GM10248 (cell line): ENCODE measurements around the gene NTN1.

Experiments used
- CTCF ChIA-PET: fragments of 300-600 bp; sonication (Branson Sonifier 250); formaldehyde crosslinking; extraction: SDS; loops from one replicate; lab custom pipeline; 2021; ENCODE audit warnings: antibody characterized with exemption; lab: Yijun Ruan, JAX
- POLR2A ChIA-PET: fragments of 350-650 bp; sonication (Branson Sonifier 250); formaldehyde crosslinking; extraction: SDS; loops from one replicate; lab custom pipeline; 2020; ENCODE audit warnings: antibody characterized with exemption; lab: Yijun Ruan, JAX
- DNase-seq: peaks from one replicate; pipeline ENCODE4 v3.0.0; 2012; ENCODE audit errors: extremely low spot score
- TF ChIP-seq, protein P1 (sequence below): IDR thresholded peaks from 2 replicates; pipeline ENCODE4 v1.5.1; 2012; ENCODE audit warnings: mild to moderate bottlenecking, low read depth; ENCODE audit errors: extremely low read depth, missing control alignments, control extremely low read depth

Gene NTN1

DNA sequence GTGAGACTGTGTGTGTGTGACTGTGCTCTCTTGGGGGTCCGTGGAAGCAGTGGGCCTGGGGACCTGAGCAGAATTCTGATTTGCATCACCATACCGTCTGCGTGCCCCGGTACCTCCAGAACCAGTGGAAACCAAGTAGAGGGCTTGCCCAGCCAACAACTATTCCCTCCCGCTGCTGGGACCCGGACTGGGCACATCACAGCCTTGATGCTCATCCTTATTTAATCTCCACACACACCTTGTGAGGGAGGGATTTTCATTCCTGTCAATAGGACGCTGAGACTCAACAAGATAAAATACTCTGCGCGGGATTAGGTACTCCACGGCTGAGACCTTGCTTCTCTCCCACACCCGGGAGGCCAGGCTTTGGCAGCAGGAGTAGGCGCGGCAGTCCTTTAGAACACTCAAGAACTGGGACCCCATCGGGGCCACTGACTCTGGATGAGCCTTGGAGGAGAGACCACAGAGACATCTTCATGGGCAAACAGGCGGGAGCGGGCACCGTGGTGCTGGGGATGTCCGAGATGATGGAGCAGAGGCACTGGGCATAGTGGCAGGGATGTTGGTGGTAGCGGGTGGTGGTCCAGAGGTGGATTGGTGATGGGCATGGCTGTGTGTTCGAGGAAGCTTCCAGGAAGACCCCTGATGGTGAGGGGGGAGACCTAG is 208.0 kb downstream of the NTN1 start:
- no peak for DNase-seq
- CTCF ChIA-PET = interaction anchor here (1.1 kb wide), 1 partner anchor 23 kb away, joined by 3 read pairs; no protein-coding TSS in a partner anchor
- POLR2A ChIA-PET = no interaction called here
- TF ChIP-seq, protein P1, sequence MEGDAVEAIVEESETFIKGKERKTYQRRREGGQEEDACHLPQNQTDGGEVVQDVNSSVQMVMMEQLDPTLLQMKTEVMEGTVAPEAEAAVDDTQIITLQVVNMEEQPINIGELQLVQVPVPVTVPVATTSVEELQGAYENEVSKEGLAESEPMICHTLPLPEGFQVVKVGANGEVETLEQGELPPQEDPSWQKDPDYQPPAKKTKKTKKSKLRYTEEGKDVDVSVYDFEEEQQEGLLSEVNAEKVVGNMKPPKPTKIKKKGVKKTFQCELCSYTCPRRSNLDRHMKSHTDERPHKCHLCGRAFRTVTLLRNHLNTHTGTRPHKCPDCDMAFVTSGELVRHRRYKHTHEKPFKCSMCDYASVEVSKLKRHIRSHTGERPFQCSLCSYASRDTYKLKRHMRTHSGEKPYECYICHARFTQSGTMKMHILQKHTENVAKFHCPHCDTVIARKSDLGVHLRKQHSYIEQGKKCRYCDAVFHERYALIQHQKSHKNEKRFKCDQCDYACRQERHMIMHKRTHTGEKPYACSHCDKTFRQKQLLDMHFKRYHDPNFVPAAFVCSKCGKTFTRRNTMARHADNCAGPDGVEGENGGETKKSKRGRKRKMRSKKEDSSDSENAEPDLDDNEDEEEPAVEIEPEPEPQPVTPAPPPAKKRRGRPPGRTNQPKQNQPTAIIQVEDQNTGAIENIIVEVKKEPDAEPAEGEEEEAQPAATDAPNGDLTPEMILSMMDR = no peak

DNA sequence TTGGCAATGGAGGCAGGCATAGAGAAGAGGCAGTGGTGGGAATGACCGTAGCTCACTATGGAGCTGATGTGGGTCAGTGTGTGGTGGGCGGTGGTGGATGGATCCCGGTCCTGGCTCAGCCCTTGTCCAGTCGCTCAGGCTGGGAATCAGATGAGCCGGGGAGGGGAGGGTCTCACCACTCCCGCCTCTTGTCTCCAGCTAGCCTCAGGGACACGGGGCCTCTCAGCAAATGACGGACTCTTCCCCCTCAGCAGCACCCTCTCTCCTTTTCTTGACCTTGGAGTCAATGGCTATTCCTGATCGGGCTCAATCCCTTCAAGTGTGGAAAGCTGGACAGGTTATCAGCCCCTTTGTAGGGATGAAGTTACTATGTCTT is 208.5 kb downstream of the NTN1 start:
- TF ChIP-seq, protein P1 = no peak
- POLR2A ChIA-PET = no interaction called here
- CTCF ChIA-PET = interaction anchor here (1.1 to 1.6 kb wide), 2 partner anchors 10 to 24 kb away, joined by 3 to 4 read pairs; no protein-coding TSS in a partner anchor
- DNase-seq = no peak

DNA sequence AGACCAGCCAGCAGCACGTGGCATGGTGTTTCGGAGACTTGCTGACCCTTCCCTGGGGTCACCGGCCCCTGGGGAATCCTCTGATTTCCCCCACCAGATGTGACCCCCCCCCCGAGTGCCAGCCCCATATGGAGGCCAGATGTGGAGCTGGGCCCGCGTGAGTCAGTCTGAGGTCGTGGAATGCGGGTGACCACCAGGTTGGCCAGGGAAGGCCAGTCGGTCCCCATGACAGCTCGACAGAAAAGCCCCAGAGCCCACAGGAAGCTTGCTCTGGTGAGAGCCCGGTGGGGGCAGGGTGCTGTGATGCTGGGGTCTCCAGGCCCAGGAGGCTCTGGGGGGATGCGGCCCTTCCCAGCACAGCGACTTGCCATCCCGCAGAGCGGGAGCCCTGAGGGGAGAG is 209.0 kb downstream of the NTN1 start:
- POLR2A ChIA-PET = no interaction called here
- CTCF ChIA-PET = interaction anchor here (1.1 to 1.6 kb wide), 2 partner anchors 10 to 24 kb away, joined by 3 to 4 read pairs; no protein-coding TSS in a partner anchor
- no peak for DNase-seq
- TF ChIP-seq, protein P1 = no peak

DNA sequence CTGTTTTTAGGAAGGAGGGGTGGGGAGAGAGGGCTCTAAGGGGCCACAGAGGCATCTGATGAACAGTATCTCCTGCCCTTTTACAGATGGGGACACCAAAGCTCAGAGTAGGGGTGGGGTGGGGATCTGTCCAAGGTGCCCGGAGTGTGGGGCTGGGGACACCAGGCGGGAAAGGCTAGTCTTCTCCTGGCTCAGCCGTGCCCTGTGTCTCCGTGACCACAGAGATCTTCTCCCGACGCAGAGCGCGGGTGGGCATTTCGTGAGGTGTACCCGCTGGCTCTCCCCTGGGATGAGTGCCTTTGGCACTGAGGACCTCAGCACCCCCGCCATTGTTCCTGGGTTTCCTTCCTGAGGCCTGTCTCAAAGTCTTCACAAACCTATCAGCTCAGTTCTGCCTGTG is 209.6 kb downstream of the NTN1 start:
- DNase-seq = no peak
- CTCF ChIA-PET = interaction anchor here (1.3 to 1.6 kb wide), 2 partner anchors 11 to 31 kb away, joined by 4 read pairs; no protein-coding TSS in a partner anchor
- POLR2A ChIA-PET = no interaction called here
- TF ChIP-seq, protein P1 = no peak

DNA sequence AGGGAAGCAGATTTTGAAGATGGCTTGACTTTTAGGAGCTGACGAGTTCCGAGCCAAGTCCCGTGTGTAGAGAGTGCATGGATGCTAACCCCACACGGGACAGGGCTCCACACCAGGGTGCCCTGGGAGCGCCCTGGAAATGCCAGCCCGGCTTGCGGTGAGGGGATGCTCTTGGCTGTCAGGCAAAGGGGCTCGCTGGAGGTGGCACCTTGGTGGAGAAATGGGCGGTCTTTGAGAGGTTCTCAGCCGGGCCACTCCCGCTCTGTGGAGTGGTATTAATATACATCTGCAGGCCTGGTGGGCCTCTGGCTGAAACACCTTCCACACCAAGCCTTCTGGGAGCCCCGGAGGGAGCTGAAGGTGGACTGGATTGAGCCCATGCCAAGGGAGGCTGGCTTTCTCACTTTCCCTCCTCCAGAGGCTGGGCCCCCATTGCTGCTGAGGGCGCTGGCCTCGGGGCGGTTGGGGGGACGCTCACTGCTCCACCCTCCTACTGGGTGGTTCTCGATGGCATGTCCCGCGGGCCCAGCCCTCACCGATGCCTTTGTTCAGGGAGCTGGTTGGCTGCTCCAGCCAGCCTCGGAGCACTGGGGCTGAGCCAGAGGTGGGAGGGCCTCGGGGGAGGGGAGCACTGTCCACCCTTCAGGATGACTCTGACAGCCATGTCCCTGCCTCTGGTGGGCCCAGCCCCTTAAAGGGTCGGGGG is 210.3 kb downstream of the NTN1 start:
- DNase-seq = no peak
- TF ChIP-seq, protein P1 = no peak
- ChIA-PET CTCF (interaction anchor here (1.3 kb wide), 1 partner anchor 32 kb away, joined by 4 read pairs; no protein-coding TSS in a partner anchor), POLR2A (no interaction called here)

DNA sequence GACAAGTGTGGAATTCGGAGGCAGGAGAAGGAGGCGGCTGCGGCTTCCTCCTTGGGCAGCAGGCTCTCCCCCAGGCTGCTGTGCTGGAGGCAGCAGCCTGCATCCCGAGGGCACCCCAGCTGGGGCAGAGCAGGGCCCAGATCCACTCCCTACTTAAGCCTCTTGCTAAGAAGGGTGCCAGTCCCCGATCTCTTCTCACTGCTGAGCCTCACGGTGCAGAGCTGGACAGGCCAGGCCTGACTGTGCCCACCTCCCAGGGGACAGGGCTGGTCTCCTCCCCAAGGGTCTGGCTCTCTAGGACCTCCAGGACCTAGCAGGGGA is 210.8 kb downstream of the NTN1 start:
- ChIA-PET POLR2A (no interaction called here), CTCF (interaction anchor here (1.6 kb wide), 1 partner anchor 9 kb away, joined by 3 read pairs; no protein-coding TSS in a partner anchor)
- TF ChIP-seq, protein P1 = no peak
- DNase-seq = no peak
